Measurements from ENCODE around the gene EEFSEC.

GRCh38 chr3:128278761-128279600 is 125.7 kb downstream of the EEFSEC start:
- TF ChIP-seq CTCF (conservative IDR thresholded peaks at IDR 0.05; ENCODE audit: low read depth, low read length) (no peak), USF2 (IDR thresholded peaks at IDR 0.05; ENCODE audit: low read depth, low read length) (no peak), CEBPB (IDR thresholded peaks at IDR 0.05; ENCODE audit: low read depth, low read length) (no peak), POLR2A (IDR thresholded peaks at IDR 0.05; ENCODE audit: low read depth, low read length) (no peak), RAD21 (IDR thresholded peaks at IDR 0.05; ENCODE audit: low read length) (no peak), ELK1 (IDR thresholded peaks at IDR 0.05; ENCODE audit: borderline replicate concordance, low read depth, low read length) (no peak), FOS (IDR thresholded peaks at IDR 0.05; ENCODE audit: low read depth, low read length) (no peak), RFX5 (IDR thresholded peaks at IDR 0.05; ENCODE audit: low read depth, low read length) (no peak), CHD1 (IDR thresholded peaks at IDR 0.05; ENCODE audit: low read depth, low read length) (no peak), MAZ (IDR thresholded peaks at IDR 0.05; ENCODE audit: borderline replicate concordance, low read depth, low read length) (peak; percentile 39; the same call in 1 of the 2 replicates), MAFK (IDR thresholded peaks at IDR 0.05; ENCODE audit: low read depth, low read length) (no peak), SMC3 (IDR thresholded peaks at IDR 0.05; ENCODE audit: low read depth, low read length) (no peak), BHLHE40 (IDR thresholded peaks at IDR 0.05; ENCODE audit: low read depth, low read length) (no peak), NFE2L2 (IDR thresholded peaks at IDR 0.05; ENCODE audit: low read depth, low read length) (no peak)
